Activated CD4-positive, alpha-beta T cell treated with anti-CD3 and anti-CD28 coated beads, Interleukin-10, Interleukin-2, amounts not matched to agents 100 ng/mL and 50 ng/mL, durations not matched to agents 16 hours and 8 hours (primary cell): ENCODE measurements around the gene GPR33.
"Not testable (repeated sequence)": the region's sequence is repeated elsewhere in the genome, so short reads cannot be mapped to it uniquely, and the experiment has no call there.

Experiments used
- DNase-seq: peaks from one replicate; pipeline ENCODE4 v3.0.0-alpha.2; 2020

GPR33 gene, protein sequence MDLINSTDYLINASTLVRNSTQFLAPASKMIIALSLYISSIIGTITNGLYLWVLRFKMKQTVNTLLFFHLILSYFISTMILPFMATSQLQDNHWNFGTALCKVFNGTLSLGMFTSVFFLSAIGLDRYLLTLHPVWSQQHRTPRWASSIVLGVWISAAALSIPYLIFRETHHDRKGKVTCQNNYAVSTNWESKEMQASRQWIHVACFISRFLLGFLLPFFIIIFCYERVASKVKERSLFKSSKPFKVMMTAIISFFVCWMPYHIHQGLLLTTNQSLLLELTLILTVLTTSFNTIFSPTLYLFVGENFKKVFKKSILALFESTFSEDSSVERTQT

DNA sequence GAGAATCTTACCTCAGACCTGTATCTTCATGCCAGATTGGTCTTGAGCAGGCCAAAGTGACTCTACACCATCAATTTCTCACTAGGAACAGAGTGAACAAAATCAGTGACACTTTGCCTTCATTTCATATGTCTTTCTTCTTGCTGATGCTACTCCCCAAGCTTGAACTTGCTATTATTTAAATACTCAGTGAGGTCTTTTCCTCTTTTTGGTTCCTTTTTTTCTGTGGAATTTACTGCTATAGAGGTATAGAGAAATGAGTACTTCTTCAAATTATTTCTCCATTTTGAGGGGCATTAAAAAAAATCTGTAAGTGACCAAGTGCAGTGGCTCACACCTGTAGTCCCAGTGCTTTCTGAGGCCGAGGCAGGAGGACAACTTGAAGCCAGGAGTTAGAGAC, at the start of gene GPR33:
TSS of gene GPR33 (minus strand) at position 154 of the 400 bp plus-strand sequence. CDS start 4,074 bp downstream, outside the sequence.
- DNase-seq = no peak

DNA sequence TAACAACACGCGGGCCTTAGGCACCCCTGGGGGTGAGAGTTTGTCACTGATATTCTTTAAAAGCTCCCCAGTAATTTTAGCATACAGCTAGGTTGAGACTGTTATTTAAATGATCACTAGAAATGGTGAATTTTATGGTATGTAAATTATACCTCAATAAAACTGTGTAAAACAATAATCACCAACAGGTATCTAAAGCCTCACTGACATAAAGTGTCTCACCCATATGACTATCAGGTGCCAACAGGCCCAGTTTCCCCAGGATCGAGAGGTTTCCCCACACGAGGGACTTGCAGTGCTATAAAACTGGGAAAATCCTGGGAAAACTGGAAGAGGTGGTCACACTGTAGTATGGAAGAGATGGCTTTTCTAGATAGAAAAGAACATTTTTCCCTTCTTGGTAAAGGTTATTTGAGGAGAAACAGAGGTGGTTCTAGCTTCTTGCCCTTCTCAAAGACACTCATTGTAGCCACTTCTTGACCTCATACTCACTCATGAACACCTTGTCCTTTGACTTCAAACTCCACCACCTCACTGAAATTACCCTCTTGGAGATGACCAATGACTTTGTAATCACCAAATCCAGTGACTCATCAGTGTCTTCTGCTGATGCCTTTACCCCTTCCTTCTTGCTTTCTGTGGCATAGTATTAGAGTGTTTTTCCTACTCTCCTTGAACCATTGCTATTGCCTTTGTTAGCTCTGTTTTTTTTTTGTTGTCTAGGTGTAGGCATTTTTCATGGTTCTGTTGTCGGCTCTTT, 48.5 kb upstream of the GPR33 start:
- DNase-seq = no peak

DNA sequence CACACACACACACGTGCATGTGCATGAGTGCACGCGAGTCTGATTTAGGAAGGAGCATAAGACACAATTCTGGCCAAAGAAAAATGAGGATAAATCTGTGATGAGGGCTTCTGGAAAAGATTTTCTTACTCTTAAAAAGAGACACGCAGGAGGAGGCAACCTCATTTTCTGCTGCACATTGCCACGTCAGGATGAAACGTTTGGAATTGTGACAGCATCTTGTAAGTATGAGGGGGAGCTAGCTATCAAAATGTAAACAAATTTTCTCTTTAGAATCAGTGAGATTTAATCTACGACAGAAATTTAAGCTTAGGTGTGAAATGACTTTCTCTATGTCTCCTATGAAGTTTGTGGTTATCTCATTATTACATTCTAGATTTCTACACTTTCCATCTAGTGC, 42.3 kb upstream of the GPR33 start:
- DNase-seq = no peak

DNA sequence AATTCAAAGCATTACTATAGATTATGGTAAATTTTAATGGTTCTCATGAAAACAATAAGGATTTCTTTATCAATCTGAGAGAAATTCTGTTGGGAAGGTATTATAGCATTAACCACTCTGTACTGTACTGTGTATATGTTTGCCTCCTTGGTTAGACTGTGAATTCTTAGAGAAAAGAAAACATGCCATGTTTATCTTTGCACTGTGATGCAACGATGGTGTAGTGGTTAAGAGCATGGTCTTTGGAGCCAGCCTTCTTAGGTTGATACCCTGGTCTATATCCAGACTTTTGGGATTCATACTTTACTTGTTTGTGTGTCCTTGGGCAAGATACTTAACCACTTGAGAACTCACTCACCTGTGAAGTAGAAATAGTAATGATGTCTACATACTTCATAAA, 41.2 kb upstream of the GPR33 start:
- DNase-seq = no peak

DNA sequence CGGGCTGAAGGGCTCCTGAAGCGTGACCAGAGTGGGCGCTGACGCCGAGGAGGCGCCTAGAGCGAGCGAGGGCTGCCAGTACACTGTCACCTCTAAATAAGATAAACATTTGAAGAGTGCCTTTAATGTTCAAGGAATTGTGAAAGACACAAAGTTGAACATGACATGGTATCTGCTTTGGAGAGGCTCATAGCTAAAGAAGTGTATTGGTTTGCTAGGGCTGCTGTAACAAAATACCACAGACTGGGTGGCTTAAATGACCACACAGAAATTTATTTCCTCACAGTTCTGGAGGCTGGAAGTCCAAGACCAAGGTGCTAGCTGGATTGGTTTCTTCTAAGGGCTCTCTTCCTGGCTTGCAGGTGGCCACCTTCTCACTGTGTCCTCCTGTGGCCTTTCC, 39.7 kb upstream of the GPR33 start:
- DNase-seq = no peak

DNA sequence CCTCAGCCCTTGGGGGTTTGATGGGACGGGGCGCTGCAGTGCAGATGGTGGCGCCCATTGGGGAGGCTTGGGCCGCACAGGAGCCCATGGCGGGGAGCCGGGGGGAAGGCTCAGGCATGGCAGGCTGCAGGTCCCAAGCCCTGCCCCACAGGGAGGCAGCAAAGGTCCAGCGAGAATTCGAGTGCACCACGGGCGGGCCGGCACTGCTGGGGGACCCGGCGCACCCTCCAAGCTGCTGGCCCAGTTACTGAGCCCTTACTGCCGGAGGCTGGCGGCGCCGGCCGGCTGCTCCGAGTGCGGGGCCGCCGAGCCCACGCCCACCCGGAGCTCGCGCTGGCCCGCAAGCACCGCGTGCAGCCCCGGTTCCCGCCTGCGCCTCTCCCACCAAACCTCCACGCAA, 39.2 kb upstream of the GPR33 start:
- DNase-seq = no peak

DNA sequence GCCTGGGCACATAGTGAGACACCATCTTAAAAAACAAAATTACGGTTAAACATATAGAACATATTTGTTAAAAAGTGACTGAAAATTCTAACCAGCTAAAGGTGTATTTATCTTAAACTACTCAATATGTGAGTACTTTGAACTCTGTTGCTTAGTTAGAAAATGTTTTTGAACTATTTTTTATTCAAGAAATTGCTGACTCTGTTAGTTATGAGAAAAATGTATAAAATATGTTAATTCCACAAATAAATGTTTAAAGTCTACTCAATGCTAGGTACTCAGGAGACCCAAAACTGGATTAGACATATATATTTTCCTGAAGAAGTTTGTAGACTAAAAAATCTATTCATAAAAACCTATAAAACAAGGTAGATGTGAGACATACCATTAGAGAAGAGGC, 23.0 kb upstream of the GPR33 start:
- no peak for DNase-seq

DNA sequence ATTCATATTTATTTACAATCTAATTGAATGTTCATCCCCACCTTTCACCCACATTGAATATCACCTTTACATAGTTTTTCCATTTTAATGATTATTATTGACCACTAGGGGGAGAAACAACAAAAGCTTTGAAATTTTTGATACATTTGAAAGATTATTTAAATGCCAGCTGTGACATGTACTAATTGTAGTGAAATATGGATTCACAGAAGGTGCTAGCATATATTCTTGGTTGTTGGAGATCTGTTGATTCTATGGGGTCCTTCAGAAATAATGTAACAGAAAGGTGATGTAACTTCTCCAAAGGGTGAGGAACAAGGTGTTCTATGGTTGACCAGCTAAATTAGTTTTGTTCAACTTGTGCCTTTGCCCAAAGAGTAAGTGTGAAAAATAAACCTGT, 22.4 kb upstream of the GPR33 start:
- DNase-seq = peak; percentile 12

DNA sequence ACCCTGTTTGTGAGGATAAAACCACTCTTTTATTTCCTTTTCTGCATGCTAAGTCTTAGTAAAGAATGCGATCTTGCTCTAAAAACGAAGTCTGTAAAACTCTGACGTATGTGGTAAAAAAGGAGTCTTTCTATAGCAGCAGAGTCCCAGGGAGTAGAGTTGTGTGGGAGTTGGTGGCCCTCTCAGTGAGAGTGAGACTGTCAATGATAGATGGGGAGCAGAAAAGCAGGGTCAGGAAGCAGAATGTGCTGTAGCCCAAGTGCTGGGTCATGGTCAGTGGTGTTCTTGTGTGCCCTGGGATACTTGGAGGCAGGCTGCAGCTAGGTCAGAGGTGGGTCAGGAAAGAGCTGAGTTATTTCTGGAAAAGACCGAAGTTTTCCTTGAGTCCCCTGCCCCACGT, 20.3 kb upstream of the GPR33 start:
- DNase-seq = no peak

DNA sequence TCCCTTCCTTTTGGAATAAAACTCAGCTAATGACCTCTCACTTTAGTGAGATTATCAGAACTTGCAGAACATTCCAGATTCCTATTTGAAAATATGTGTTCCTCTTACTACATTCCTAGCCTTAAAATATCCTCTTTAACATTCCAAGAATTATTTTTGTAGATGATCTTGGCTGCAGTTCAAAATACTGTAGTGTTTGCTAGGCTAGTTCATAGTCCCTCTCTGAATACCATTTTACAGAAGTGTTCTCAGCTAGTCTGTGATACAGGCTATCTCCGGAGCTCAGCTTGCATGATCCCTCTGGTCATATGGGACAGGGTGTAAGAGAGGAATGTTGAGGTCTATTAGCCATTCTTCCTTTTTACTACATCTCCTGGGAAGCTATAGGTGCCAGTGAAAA, 17.6 kb upstream of the GPR33 start:
- no peak for DNase-seq

DNA sequence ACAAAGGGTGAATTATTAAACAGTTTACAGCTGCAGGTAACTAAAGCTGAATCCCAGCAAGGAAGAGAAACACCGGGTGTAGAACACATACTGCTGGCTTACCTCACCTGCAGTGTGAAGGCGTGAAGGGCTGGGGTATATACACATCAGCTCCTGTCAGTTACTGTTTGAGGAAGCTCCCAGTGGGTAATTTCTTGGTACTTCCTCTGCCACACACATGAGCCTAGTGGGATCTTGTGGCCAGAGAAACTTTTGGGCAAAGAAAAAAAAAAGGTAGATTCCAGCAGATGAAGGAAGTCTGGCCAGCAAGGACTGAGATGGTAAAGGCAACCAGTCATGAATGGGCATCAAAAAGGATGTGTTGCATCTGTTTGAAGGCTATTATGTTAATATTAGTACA, 14.0 kb upstream of the GPR33 start:
- no peak for DNase-seq

DNA sequence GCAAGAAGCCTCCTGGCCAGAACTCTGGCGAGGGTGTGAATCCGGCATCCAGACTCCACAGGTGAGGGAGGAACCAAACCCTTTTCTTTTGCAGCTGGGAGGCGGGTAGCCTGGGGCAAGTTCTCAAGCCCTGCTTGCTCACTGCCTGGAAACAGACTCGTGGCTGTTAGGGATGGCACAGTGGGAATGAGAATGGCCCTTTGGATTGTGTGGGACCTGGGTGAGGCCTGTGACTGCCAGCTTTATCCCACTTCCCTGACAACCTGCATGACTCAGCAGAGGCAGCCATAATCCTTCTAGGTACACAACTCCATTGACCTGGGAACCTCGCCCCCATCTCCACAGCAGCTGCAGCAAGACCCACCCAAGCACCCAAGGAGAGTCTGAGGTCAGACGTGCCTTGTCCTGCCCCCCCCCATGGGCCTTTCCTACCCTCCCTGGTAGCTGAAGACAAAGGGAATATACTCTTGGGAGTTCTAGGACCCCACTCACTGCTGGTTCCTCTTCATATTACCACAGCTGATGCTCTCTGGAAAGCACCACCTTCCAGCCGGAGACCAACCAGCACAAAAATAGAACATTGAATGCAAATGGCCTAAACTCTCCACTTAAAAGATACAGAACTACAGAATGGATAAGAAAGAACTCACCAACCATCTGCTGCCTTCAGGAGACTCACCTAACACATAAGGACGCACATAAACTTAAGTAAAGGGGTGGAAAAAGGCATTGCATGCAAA, 5.1 kb upstream of the GPR33 start:
- no peak for DNase-seq

DNA sequence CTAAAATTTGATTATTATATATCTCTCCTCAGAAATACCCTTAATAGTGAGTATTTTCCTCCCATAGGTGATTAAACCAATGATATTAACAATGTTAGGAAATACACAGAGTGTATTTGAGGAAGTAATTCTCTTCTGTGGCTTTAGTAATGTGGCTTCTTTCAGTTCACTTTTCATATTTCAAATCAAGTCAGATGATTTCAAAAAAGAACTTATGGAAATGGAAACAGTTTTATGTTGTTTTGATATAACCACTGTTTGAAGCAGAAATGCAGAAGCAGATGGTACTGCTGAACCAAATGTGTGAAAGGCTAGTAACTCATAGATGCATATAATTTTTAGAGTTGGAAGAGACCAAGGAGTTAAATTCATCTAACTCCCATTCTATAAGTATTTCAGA, 1.9 kb upstream of the GPR33 start:
- no peak for DNase-seq

DNA sequence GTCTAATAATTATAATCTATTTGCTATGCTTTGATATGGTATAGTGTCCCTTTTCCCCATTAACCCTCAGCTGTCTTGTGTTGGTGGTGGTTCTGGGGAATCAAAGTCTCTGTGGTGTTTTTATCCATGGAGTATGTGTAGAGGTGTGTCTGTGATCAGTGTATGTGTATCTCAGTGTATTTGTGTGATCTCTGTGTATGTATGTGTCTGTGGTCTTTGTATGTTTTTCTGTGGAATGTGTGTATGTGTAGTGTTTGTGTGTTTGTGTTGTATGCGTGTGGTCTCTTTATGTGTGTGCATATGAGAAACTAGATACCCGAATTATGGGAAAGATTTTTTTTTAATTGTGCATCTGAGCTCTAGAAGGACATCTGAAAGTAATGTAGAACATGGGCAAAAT, 1.1 kb downstream of the GPR33 start:
- DNase-seq = no peak

DNA sequence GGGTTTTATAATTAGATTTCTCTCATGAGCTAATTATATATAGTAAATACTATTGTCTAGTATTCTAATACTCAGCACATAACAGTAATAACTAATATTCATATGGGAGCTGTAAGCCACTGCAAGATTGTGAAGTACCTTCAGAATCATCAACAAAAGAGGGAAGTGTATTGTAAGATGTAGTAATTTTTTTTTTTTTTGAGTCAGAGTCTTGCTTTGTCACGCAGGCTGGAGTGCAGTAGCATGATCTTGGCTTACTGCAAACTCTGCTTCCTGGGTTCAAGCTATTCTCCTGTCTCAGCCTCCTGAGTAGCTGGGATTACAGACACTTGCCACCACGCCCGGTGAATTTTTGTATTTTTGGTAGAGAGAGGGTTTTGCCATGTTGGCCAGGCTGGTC, 3.1 kb downstream of the GPR33 start:
- DNase-seq = no peak

DNA sequence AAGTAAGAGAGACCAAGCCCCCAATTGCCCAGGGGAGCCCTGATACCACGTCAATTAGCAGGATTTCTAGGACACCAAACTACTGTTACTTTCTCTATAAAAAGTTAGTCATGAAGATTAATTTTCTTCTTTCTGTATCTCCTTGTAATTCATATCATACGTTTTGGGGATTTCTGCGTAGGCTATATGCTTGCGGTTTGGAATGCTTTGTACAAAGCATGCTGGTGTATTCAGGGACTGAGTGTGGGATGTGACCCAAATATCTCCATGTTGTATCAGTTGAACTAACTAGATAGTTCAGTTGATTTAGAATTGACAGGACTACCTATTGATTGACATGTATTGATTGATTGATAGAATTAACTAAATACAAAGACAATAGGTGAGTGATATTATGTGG, 7.7 kb downstream of the GPR33 start:
- DNase-seq = no peak

DNA sequence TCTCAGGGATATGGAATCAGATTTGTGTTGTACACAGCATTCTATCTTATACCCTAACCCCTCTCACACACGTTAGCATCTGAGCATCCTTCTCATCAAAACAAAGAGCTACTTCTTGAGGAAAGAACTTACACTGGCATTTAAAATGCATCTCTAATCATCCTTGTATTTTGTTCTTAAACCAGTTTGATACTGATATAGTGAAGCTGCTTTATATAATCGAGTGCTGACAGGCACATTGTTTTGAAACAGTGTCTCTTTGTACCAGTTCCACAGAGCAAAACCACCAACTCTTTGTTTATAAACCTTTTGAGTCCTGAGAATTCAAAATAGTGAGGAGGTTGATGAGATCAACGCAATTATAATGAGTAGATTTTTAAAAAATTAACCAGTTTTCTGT, 8.8 kb downstream of the GPR33 start:
- DNase-seq = no peak

DNA sequence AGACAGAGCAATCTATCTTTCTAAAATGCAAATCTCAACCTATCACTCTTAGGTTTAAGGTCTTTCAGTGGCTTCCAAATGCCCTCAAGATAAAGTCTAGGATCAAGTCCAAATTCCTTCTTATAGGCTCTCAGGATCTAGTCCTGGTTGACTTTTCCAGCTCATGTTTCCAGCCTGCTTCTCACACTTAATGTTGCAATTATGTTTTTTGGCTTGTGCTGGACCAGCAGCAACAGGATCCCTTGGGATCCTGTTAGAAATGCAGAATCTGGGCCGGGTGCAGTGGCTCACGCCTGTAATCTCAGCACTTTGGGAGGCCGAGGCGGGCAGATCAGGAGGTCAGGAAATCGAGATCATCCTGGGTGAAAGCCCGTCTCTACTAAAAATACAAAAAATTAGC, 10.6 kb downstream of the GPR33 start:
- DNase-seq = no peak

DNA sequence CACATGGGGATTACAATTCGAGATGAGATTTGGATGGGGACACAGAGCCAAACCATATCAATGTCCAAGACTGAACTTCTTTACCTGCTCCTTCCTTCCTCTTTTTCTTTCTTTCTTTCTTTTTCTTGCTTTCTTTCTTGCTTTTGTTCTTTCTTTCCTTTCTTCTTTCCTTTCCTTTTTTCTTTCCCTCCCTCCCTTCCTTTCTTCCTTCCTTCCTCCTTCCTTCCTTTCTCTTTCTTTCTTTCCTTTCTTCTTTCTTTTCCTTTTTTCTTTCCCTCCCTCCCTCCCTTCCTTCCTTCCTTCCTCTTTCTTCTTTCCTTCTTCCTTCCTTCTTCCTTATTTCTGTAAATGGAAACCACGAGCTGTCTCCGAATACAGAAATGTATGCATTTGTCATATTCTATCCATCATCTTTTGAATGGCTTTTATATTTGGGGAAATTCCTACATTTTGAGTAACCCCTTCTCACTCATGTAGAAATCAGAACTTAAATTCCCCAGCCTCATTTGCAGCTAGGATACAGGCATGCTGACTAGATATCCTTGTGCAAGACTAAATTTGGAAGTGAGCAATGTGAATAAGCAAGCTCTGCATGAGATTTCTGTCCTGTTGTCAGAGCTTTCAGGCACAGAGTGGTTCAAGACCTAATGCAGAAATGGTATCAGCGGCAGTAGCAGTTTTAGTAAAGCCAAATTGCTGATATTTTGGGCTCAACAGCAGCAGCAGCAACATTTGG, 11.5 kb downstream of the GPR33 start:
- DNase-seq = no peak

DNA sequence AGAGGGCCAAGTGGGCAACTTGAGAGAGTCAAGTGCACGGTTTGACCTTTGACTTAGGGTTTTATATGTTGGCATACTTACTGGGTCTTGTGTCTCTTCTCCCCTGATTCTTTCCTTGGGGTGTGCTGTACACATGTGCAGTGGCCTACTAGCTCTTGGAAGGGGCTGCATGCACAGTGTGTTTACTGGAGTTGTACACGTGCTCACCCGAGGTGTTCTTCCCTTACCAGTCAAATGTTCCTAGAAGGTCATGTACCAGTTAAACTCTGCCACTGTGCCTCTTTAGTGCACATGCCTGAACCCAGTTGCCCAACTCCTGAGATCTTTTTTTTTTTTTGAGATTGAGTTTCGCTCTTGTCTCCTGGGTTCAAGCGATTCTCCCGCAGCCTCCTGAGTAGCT, 21.3 kb downstream of the GPR33 start:
- no peak for DNase-seq

DNA sequence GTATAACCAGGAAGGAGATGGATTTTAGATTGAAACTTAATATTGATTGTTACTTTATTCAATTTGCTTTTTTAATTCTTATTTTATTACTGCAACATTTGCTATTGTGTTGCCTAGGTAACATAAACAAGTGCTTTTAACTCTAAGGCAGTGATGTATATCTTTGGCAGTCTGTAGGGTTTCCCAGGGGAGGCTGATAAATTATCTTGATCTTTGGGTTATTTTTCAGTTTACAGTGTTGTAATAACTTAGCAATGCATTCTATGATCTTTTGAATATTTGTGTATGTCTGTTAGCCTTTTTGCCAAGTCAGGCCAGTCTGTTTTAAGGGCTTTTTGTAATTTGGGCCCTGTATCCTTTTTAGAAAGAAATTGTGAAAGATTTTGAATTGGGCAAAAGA, 22.7 kb downstream of the GPR33 start:
- no peak for DNase-seq

DNA sequence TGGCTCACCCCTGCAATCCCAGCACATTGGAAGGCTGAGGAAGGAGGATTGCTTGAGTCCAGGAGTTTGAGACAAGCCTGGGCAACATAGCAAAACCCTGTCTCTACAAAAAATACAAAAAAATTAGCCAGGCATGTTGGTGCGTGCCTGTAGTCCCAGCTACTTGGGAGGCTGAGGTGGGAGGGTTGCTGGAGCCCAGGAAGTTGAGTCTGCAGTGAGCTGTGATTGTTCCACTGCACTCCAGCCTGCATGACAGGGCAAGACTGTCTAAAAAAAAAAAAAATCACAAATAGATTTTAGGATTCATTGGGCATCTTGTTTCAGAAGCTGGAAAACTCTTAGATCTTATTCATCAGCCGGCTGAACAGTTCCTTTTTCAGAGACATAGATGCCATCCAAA, 25.4 kb downstream of the GPR33 start:
- not testable (repeated sequence) for DNase-seq

DNA sequence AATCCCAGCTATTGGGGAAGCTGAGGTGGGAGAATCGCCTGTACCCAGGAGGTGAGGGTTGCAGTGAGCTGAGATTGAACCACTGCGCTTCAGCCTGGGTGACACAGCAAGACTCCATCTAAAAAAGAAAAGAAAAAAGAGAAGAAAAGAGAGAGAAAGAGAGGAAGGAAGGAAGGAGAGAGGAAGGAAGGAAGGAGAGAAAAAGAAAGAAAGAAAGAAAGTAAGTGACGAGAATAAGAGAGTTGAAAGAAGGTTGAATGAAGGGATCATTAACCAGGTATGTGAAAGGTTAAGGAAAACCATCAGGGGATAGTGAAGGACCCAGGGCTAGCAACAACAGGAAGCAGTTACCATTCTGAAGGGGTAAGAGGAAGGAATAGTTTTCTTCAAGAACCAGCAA, 26.3 kb downstream of the GPR33 start:
- DNase-seq = no peak
